HepG2 (cell line): ENCODE measurements around the gene KDM4B. TPM values are rescaled to one million over a fixed set of nuclear protein-coding genes. Genes with fewer than 3 reads are reported as not detected.
A peak's percentile ranks its signal among the peaks of the same experiment; 100 is the strongest.

ENCODE experiments used
- CENPX ChIP-seq: sonication (generic); formaldehyde crosslinking; IDR thresholded peaks from 2 replicates; pipeline ENCODE4 v1.9.0; 2021; ENCODE audit warnings: mild to moderate bottlenecking, missing genetic modification reagents, moderate library complexity
- CHD4 ChIP-seq: fragments of 200-600 bp; sonication (generic); IDR thresholded peaks from 2 replicates; pipeline ENCODE4 v1.7.0; 2017; ENCODE audit warnings: mild to moderate bottlenecking, low read length, borderline replicate concordance
- FOSL1 ChIP-seq: sonication (generic); formaldehyde crosslinking; IDR thresholded peaks from 2 replicates; pipeline ENCODE4 v1.9.0; 2021; ENCODE audit warnings: missing genetic modification reagents, borderline replicate concordance
- GLMP ChIP-seq: sonication (generic); formaldehyde crosslinking; IDR thresholded peaks from 2 replicates; pipeline ENCODE4 v1.9.0; 2021; ENCODE audit warnings: missing genetic modification reagents, mild to moderate bottlenecking, borderline replicate concordance
- HNRNPK ChIP-seq: fragments of 200-400 bp; formaldehyde crosslinking; IDR thresholded peaks from 2 replicates; pipeline ENCODE4 v1.6.1; 2018; ENCODE audit warnings: low read length, low read depth, moderate library complexity, mild to moderate bottlenecking; ENCODE audit not compliant: poor library complexity, severe bottlenecking
- HOMEZ ChIP-seq: IDR thresholded peaks from 2 replicates; pipeline ENCODE4 v1.6.1; 2016; ENCODE audit warnings: low read depth
- IRX3 ChIP-seq: sonication (generic); formaldehyde crosslinking; IDR thresholded peaks from 2 replicates; pipeline ENCODE4 v1.8.1; 2023; ENCODE audit warnings: mild to moderate bottlenecking, low read depth, missing genetic modification reagents, borderline replicate concordance
- JUN ChIP-seq: sonication (generic); formaldehyde crosslinking; IDR thresholded peaks from 2 replicates; pipeline ENCODE4 v1.4.0; 2020; ENCODE audit warnings: mild to moderate bottlenecking, missing genetic modification reagents
- KMT2A ChIP-seq: sonication (generic); formaldehyde crosslinking; IDR thresholded peaks from 2 replicates; pipeline ENCODE4 v1.4.0; 2020; ENCODE audit warnings: missing genetic modification reagents
- KMT2B ChIP-seq: IDR thresholded peaks from 2 replicates; pipeline ENCODE4 v1.6.1; 2016; ENCODE audit warnings: missing genetic modification reagents, missing compliant biosample characterization
- SAFB2 ChIP-seq: sonication (generic); formaldehyde crosslinking; IDR thresholded peaks from 2 replicates; pipeline ENCODE4 v1.5.1; 2020; ENCODE audit warnings: missing genetic modification reagents, low read depth, mild to moderate bottlenecking, borderline replicate concordance
- TBP ChIP-seq: sonication (generic); formaldehyde crosslinking; IDR thresholded peaks from 2 replicates; pipeline ENCODE4 v1.5.0; 2020; ENCODE audit warnings: missing genetic modification reagents
- ZBTB38 ChIP-seq: sonication (generic); formaldehyde crosslinking; IDR thresholded peaks from 2 replicates; pipeline ENCODE4 v1.5.1; 2020; ENCODE audit warnings: mild to moderate bottlenecking, missing genetic modification reagents
- ZNF329 ChIP-seq: sonication (generic); formaldehyde crosslinking; IDR thresholded peaks from 2 replicates; pipeline ENCODE4 v1.9.0; 2021; ENCODE audit warnings: low read depth, mild to moderate bottlenecking, missing genetic modification reagents
- ZNF33B ChIP-seq: sonication (generic); formaldehyde crosslinking; IDR thresholded peaks from 2 replicates; pipeline ENCODE4 v1.5.1; 2020; ENCODE audit warnings: mild to moderate bottlenecking, missing genetic modification reagents
- ZNF749 ChIP-seq: sonication (generic); formaldehyde crosslinking; IDR thresholded peaks from 2 replicates; pipeline ENCODE4 v1.8.0; 2022; ENCODE audit warnings: mild to moderate bottlenecking, missing genetic modification reagents, moderate library complexity, borderline replicate concordance
- ZNF879 ChIP-seq: sonication (generic); formaldehyde crosslinking; IDR thresholded peaks from 2 replicates; pipeline ENCODE4 v1.8.1; 2023; ENCODE audit warnings: missing genetic modification reagents
- polyA plus RNA-seq, 8 experiments: library from polyadenylated mRNA; depleted of rRNA in 3 of 8; stranded (reverse) in 7 of 8; unstranded in 1 of 8; fragments of >200 nt; fragmentation: Illumina TruSeq in 4 of 8; extraction: Trizol in 4 of 8; gene quantifications; 2 replicates each; pipeline versions ENCODE4 v1.2.1 to v1.2.3, GENCODE V29; 2011 to 2016; ENCODE audit warnings: low read depth in 4 of 8, missing spikeins in 1 of 8, mixed read lengths in 1 of 8; ENCODE audit not compliant: insufficient read depth in 1 of 8
- total RNA-seq, 5 experiments: library from RNA; depleted of rRNA; stranded (reverse); fragments of >200 nt; fragmentation: Illumina TruSeq; extraction: Trizol; gene quantifications; 2 replicates each; pipeline ENCODE4 v1.2.3, GENCODE V29; 2016; ENCODE audit warnings: low read depth in 1 of 5
- TF ChIP-seq, protein P1 (sequence below): sonication (generic); formaldehyde crosslinking; IDR thresholded peaks from 2 replicates; pipeline ENCODE4 v1.5.0; 2020; ENCODE audit warnings: mild to moderate bottlenecking, missing genetic modification reagents, moderate library complexity
- TF ChIP-seq, protein P2 (sequence below): sonication (generic); formaldehyde crosslinking; conservative IDR thresholded peaks from 2 replicates; pipeline ENCODE4 v1.8.0; 2022; ENCODE audit warnings: mild to moderate bottlenecking, moderate library complexity, missing genetic modification reagents

KDM4B gene
- total and polyA plus RNA-seq, 2 of the 13 experiments (the other 11 are each of a cell fraction or from before 2014, with no cell fraction given), result 4.9 to 14.6 TPM

DNA sequence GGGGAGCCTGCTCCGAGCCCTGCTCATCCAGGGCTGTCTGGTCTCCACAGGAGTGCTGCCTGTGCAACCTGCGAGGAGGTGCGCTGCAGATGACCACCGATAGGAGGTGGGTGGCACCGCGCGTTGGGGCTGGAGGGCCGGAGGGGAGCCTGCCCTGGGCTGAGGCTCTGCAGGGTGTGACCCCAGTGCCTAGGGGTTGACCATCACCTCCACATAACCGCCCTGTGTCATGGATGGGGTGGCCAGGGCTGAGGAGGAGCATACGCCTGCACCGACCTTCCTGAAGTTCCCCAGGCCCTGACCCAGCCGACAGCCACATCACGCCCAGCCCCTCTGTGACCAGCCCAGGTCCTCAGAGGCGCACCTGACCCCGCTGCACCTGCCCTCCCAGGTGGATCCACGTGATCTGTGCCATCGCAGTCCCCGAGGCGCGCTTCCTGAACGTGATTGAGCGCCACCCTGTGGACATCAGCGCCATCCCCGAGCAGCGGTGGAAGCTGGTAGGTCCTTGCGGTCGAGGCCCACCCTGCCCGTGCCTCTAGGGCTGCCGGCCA, 168.7 kb downstream of the KDM4B start (continued):
- TF ChIP-seq, protein P1, sequence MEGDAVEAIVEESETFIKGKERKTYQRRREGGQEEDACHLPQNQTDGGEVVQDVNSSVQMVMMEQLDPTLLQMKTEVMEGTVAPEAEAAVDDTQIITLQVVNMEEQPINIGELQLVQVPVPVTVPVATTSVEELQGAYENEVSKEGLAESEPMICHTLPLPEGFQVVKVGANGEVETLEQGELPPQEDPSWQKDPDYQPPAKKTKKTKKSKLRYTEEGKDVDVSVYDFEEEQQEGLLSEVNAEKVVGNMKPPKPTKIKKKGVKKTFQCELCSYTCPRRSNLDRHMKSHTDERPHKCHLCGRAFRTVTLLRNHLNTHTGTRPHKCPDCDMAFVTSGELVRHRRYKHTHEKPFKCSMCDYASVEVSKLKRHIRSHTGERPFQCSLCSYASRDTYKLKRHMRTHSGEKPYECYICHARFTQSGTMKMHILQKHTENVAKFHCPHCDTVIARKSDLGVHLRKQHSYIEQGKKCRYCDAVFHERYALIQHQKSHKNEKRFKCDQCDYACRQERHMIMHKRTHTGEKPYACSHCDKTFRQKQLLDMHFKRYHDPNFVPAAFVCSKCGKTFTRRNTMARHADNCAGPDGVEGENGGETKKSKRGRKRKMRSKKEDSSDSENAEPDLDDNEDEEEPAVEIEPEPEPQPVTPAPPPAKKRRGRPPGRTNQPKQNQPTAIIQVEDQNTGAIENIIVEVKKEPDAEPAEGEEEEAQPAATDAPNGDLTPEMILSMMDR, result peak; percentile 60
- TF ChIP-seq ZNF749 (no peak), GLMP (no peak), KMT2B (CRISPR knock-in tag) (no peak), KMT2A (no peak), HOMEZ (CRISPR knock-in tag) (no peak), ZNF33B (no peak), SAFB2 (CRISPR knock-in tag) (no peak), IRX3 (CRISPR knock-in tag) (no peak), FOSL1 (CRISPR knock-in tag) (no peak), CENPX (CRISPR knock-in tag) (no peak), HNRNPK (no peak), ZNF329 (CRISPR knock-in tag) (no peak), ZNF879 (CRISPR knock-in tag) (no peak), ZBTB38 (CRISPR knock-in tag) (peak; percentile 75), TBP (CRISPR knock-in tag) (no peak), JUN (CRISPR knock-in tag) (no peak), CHD4 (no peak)
- TF ChIP-seq, protein P2, sequence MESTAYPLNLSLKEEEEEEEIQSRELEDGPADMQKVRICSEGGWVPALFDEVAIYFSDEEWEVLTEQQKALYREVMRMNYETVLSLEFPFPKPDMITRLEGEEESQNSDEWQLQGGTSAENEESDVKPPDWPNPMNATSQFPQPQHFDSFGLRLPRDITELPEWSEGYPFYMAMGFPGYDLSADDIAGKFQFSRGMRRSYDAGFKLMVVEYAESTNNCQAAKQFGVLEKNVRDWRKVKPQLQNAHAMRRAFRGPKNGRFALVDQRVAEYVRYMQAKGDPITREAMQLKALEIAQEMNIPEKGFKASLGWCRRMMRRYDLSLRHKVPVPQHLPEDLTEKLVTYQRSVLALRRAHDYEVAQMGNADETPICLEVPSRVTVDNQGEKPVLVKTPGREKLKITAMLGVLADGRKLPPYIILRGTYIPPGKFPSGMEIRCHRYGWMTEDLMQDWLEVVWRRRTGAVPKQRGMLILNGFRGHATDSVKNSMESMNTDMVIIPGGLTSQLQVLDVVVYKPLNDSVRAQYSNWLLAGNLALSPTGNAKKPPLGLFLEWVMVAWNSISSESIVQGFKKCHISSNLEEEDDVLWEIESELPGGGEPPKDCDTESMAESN (CRISPR knock-in tag), result no peak
